NCI-H748 (cell line): ENCODE measurements around the gene DNALI1.
"Not testable (repeated sequence)": the region's sequence is repeated elsewhere in the genome, so short reads cannot be mapped to it uniquely, and the experiment has no call there.

Experiments
- DNase-seq: peaks from one replicate; lab custom pipeline; 2025; ENCODE audit not compliant: unreplicated experiment; lab: John Stamatoyannopoulos, UW

Gene DNALI1

DNA sequence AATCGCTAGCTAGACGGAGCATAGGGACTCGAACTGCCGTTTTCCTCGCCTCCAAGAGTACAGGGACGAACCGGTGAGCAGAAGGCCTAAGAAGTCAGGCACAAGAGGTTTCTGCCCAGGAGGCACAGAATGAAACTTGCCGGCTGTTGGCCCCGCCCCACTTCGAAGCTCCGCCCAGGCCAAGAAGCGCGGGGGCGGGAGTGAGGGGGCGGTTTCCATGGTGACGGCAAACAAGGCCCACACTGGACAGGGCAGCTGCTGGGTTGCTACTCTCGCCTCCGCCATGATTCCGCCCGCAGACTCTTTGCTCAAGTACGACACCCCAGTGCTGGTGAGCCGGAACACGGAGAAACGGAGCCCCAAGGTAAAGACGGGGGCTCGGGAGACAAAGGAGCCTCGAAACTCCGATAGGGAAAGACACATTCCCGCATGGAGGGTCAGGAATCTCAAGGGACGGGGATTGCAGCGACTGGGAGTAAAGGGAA lies at the start of gene DNALI1:
DNALI1 (plus strand) TSS at position 229 of the 485 bp plus-strand sequence; CDS start at position 284, 55 bp downstream.
- DNase-seq, result peak; percentile 87

DNA sequence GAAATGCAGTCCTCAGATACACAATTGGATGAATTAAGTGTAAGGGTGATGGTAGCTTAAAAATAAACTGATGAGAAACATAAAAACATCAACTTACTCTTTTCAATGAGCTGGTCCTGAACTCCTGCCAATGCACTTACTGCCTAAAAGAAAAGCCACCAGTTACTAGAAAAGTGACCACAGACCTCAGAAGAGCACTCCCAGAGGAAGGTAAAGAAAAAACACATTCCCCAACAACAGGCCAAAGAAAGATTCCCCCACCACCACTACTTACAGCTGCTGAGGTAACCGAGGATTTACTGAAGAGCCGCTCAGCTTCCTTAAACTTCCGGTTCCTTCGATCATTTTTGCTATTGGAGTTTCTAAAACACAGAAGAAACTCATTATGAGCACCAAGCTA lies 47.6 kb upstream of the DNALI1 start:
- DNase-seq, result no peak

DNA sequence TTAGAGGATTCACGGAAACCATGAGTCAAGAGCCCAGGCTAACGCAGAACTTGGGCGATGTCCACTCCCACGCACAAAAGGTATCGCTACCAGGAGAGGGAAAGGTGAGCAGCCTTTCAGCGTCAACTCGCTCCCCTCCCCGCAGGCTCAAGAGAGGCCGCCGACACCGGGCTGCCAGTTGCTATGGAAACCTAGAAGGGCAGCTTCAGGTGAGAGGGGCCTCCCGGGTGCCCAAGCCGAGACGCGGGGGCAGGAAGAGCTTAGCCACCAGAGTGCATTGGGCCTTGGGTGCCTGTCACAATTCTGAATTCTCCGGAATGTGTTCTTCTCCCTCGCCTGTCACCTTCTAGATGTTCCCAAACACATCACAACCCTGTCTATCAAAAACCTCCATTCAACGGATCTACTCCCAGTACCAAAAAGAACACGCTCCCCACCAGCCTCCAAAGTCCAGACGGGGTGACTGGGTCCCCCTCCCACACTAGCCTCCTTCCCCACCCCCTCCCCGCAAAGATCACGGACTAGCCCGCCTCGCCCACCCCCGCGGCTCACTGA lies 42.9 kb upstream of the DNALI1 start:
- DNase-seq, result peak; percentile 76

DNA sequence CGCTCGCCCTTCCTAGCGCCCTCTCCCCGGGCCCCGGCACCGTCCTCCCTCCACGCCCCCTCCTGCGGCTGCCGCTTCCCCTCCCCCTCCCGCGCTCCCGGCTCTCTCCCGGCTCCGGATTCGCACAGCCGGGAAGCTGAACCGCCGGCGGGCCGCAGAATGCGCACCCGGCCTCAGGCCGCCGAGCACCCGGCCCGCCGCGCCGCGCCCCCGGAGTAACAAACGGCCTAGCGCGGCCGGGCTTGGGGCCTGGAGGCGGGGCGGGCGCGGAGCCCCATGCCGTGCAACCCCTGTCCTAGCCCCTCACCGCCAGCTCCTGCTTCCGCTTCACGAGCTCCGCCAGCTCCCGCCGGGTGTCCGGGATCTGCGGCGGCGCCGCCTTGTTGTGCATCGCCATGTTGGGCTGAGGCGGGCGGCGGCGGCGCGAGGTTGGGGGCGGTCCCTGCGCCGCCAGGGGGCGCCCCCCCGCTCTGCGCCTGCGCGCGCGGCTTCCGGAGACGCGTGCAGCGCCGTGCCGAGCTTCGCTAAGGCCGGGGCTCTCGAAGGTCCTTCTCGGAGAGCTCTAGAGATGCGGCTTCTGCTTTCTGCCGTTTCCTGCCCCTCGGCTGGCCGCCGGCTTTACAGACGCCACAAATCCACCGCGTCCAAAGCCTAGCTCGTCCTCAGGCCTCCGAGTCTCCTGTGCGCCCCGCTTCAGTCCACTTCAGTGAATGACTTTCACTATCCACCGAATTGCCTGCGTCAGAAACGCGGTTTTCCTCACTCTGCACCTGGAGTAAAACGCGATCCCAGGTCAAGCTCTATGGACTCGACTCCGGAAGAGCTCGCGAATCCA lies 42.2 kb upstream of the DNALI1 start, which contains the start of gene MEAF6:
MEAF6 (minus strand) TSS at position 417 of the 835 bp plus-strand sequence; CDS start at position 397, 20 bp downstream.
- peak; percentile 84 for DNase-seq

DNA sequence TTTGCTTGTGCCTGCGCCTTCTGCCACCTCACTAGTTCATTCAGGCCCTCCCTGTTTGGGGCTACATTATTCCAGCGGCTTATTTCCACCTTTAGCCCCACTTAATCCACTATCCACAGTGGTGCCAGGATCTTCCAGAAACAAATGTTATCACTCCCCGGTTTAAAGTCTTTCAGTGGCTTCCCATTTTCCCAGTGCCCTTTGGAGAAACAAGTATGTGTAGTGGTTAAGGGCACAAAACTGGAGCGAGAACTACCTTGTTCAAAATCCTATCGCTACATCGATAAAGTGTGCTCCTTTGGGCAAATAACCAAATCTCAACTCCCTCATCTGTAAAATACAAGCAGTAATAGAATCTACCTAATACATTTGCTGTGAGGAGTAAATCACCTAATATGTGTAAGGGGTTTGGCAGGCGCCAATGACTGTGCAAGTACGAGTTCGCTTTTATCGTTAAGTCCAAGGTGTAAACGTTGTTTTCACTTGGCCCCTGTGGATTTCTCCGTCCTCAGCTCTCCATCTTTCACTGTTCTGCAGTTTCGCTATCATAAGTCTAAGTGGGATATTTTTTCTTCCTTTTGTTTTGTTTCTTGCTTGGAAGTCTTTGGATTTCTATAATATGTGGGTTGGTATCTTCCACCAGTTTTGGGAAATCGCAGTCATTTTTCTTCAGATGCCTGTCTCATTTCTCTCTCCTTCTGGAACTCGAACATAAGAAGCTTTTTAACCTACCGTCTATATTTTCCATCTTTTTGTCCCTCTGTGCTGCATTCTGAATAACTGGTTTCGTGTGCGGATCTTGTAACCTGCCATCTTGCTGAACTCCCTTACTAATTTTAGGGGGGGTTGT lies 41.3 kb upstream of the DNALI1 start:
- no peak for DNase-seq

DNA sequence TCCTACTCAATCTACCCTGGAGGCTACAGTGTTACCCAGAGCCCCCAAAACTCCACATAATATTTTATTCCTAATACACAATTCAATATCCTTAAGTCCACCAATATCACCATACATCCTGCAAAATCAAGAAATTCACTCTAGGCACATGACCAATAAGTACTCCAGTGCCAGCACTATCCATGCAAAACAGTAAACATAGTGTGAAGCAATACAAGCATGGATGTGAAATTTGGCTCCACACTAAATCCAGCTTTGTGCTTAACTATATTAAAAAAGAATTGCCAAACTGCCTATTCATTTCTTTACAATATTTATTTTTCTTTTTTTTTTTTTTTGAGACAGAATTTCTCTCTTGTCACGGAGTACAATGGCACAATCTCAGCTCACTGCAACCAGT lies 39.2 kb upstream of the DNALI1 start:
- DNase-seq, result no peak

DNA sequence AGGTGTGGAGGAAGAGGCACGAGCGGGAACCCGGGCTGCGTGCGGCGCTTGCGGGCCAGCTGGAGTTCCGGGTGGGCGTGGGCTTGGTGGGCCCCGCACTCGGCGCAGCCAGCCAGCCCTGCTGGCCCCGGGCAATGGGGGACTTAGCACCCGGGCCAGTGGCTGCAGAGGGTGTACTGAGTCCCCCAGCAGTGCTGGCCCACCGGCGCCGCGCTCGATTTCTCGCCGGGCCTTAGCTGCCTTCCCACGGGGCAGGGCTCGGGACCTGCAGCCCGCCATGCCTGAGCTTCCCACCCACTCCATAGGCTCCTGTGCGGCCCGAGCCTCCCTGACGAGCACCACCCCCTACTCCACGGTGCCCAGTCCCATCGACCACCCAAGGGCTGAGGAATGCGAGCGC lies 38.5 kb upstream of the DNALI1 start:
- not testable (repeated sequence) for DNase-seq

DNA sequence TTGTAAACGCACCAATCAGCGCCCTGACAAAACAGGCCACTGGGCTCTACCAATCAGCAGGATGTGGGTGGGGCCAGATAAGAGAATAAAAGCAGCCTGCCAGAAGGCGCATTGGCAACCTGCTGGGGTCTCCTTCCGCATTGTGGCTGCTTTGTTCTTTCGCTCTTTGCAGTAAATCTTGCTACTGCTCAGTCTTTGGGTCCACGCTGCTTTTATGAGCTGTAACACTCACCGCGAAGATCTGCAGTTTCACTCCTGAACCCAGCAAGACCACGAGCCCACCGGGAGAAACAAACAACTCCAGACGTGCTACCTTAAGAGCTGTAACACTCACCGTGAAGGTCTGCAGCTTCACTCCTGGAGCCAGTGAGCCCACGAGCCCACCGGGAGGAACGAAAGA lies 37.8 kb upstream of the DNALI1 start:
- DNase-seq, result not testable (repeated sequence)

DNA sequence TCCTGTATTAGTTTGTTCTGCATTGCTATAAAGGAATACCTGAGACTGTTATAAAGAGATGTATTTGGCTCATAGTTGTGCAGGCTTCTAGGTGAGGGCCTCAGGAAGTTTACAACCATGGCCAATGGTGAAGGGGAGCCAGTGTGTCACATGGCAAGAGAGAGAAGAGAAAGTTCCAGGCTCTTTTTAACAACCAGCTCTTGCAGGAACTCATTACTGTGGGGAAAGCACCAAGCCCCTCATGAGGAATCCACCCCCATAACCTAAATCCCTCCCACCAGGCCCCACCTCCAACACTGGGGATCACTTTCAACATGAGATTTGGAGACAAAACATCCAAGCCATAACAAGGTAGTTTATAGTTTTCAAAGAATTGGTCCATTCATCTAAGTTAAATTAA lies 37.1 kb upstream of the DNALI1 start:
- no peak for DNase-seq

DNA sequence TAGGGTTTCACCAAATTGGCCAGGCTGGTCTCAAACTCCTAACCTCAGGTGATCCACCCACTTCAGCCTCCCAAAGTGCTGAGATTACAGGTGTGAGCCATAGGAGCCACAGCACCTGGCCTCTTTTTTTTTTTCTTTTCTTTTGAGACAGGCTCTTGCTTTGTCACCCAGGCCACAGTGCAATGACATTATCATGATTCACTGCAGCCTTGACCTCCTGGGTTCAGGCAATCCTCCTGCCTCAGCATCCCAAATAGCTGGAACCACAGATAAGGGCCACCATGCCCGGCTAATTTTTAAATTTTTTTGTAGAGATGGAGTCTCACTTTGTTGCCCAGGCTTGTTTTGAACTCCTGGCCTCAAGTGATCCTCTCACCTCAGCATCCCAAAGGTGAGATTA lies 26.9 kb upstream of the DNALI1 start:
- DNase-seq, result not testable (repeated sequence)

DNA sequence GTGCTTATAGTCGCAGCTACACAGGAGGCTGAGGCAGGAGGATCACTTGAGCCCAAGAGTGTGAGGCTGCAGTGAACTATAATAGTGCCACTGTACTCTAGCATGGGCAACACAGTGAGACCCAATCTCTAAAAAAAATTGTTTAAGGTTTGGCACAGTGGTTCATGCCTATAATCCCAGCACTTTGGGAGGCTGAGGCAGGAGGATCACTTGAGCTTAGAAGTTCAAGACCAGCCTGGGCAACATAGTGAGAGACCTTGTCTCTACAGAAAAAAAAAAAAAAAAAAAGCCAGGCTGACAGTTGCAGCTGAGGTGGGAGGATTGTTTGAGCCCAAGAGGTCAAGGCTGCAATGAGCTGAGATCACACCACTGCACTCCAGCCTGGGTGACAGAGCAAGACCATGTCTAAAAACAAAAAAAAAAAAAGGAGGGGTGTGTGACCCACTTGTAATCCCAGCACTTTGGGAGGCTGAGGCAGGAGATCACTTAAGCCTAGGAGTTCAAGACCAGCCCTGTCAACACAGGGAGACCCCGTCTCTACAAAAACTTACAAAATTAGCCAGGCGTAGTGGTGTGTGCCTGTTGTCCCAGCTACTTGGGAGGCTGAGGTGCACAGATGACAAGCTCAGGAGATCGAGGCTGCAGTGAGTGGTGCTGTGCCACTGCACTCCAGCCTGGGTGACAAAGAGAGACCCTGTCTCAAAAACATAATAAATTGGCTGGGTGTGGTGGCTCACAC lies 24.2 kb upstream of the DNALI1 start:
- DNase-seq, result not testable (repeated sequence)

DNA sequence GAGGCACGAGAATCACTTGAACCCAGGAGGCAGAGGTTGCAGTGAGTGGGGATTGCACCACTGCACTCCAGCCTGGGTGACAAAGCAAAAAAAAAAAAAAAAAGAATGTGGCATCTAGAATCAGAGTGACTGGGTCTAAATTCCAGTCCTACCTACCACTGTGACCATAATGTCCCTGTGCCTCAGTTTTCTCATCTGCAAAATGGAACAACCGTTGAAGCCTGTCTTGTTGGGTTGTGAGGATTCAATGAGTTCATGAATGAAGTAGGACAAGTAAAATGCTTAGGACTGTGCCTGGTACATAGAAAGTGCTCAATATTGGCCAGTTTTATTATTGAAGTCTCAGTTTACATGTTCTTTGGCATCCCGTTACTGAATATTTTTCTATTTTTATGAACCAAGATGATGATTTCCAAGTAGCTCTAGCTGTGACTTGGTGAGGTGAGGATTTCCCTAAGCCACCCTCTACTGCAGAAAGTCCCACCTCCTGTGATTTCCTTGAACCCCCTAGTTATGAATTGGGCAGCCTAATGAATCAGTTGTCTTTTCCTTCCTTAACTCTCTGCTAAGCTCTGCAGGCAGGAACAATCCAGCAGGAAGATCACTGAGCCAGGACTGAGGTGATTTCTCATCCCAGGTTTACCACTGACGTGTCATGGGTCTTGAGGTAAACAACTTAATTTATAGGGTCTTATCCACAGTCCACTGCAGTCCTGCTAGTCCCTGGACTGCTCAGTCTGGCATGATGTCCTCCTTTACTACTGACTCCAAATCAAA lies 23.2 kb upstream of the DNALI1 start:
- no peak for DNase-seq

DNA sequence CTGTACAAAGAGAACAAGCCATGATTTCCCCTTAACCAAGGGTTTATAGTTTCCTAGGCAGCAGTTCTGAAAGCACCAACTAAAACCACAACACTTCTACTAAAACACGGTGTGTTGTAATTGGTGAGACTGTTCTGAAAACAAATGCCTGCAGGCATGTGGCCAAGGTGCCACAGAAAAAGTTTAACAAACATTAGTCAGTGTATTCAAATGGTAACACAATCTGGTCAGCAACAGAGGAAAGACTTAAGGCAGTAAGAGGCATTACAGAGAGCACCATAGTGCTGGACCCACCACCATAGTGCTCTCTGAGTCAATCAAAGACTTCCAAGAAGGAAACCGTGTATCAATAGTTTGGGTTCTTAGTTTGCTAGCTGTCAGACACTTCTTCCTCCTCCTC lies 19.4 kb upstream of the DNALI1 start:
- no peak for DNase-seq

DNA sequence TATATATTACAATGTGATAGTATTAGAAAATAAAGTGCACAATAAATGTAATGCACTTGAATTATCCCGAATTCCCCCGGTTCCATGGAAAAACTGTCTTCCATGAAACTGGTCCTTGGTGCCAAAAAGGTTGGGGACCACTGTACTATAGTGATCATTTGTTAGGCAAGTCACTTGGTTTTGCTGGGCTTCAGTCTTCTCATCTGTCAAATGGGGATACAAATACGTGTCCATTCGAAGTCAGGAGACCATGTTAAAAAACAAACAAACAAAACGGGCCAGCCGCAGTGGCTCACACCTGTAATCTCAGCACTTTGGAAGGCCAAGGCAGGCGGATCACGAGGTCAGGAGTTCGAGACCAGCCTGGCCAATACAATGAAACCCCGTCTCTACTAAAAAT lies 17.6 kb upstream of the DNALI1 start:
- DNase-seq, result not testable (repeated sequence)

DNA sequence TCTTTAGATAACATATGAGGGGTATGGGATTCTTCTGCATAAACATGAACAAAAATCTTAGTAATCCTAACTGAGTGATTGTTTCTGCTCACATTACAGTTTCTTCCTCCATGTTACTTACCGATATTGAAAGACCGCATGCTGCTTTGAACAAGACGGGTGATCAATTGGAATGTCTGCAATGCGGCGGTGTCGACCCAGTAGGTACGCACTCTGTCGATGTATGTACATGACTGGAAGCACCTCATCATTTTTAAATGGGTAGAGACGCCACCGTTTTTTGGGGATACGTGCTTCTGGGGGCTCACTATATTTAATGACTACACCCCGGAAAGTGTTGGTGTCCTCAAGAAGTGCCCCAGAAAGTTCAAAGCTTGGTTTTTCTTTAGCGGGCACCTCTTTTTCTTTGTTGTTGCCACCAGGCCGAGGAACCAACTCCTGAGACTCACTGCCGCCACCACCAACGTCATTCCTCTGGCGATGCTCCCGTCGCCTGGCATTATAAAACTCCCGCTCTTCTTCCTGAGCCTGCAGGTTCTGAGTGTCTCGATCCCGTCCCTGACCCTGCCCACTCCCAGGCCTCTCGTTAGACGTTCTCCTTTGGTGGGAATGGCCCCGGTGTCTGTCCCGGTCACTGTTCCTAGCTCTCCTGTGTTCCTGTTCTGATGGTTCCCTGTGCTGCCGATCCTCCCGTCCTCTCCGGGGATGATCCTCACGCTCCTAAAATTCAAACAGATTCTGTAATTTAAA lies 16.5 kb upstream of the DNALI1 start:
- DNase-seq, result no peak

DNA sequence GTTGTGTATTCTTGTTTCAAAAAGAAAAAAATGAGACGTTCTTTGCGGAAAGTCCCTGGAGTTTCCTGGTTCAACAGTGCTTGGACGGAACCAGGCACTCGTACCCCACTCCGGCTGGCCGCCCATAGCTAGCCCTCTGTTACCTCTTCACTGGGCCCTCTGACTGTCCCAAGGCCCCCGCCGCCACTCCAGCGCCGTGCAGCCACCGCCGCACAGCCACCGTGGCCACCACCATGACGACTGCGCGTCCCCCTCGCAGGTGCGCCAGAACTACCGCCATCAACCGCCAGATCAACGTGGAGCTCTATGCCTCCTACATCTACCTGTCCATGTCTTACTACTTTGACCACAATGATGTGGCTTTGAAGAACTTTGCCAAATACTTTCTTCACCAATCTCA lies 12.2 kb upstream of the DNALI1 start:
- DNase-seq, result no peak

DNA sequence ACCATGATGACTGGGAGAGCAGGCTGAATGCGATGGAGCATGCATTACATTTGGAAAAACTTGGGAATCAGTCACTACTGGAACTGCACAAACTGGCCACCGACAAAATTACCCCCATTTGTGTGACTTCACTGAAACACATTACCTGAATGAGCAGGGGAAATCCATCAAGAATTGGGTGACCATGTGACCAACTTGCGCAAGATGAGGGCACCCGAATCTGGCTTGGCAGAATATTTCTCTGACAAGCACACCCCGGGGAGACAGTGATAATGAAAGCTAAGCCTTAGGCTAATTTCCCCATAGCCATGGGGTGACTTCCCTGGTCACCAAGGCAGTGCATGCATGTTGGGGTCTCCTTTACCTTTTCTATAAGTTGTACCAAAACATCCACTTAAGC lies 11.7 kb upstream of the DNALI1 start:
- DNase-seq, result no peak

DNA sequence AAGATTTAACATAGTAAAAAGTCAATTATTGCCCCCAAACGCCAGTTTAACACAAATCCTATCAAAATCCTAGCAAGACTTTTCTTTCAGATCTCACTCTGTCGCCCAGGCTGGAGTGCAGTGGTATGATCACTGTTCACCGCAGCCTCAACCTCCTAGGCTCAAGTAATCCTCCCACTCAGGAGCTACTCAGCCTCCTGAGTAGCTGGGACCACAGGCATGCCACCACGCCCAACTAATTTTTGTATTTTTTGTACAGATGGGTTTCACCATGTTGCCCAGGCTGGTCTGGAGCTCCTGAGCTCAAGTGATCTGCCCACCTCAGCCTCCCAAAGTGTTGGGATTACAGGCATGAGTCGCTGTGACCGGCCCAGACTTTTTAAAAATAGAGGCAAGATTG lies 7.4 kb upstream of the DNALI1 start:
- no peak for DNase-seq

DNA sequence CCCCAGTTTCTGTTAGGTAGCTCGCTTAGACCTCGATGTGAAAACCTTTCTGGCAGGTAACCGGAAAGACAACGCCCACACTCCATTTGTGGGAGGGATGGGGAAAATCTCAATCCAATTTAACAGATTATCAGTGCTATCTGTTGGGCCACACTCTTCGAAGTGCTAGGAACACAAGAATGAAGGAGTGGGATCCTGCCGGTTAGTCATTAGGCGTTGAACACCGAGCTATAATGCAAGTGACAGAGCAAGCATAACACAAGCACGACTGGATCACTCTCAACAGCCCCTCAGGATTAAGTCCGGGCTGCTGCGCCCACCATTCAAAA lies 3.2 kb upstream of the DNALI1 start:
- DNase-seq, result no peak
